GM21528 (cell line): ENCODE data around the gene BRINP1.

Experiments
- ATAC-seq: cut with Tn5 transposase; IDR thresholded peaks from one replicate; pipeline ENCODE4 v1.9.1; 2021; ENCODE audit warnings: mild to moderate bottlenecking, moderate library complexity; ENCODE audit not compliant: unreplicated experiment, low FRiP score

The BRINP1 gene, protein sequence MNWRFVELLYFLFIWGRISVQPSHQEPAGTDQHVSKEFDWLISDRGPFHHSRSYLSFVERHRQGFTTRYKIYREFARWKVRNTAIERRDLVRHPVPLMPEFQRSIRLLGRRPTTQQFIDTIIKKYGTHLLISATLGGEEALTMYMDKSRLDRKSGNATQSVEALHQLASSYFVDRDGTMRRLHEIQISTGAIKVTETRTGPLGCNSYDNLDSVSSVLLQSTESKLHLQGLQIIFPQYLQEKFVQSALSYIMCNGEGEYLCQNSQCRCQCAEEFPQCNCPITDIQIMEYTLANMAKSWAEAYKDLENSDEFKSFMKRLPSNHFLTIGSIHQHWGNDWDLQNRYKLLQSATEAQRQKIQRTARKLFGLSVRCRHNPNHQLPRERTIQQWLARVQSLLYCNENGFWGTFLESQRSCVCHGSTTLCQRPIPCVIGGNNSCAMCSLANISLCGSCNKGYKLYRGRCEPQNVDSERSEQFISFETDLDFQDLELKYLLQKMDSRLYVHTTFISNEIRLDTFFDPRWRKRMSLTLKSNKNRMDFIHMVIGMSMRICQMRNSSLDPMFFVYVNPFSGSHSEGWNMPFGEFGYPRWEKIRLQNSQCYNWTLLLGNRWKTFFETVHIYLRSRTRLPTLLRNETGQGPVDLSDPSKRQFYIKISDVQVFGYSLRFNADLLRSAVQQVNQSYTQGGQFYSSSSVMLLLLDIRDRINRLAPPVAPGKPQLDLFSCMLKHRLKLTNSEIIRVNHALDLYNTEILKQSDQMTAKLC

DNA sequence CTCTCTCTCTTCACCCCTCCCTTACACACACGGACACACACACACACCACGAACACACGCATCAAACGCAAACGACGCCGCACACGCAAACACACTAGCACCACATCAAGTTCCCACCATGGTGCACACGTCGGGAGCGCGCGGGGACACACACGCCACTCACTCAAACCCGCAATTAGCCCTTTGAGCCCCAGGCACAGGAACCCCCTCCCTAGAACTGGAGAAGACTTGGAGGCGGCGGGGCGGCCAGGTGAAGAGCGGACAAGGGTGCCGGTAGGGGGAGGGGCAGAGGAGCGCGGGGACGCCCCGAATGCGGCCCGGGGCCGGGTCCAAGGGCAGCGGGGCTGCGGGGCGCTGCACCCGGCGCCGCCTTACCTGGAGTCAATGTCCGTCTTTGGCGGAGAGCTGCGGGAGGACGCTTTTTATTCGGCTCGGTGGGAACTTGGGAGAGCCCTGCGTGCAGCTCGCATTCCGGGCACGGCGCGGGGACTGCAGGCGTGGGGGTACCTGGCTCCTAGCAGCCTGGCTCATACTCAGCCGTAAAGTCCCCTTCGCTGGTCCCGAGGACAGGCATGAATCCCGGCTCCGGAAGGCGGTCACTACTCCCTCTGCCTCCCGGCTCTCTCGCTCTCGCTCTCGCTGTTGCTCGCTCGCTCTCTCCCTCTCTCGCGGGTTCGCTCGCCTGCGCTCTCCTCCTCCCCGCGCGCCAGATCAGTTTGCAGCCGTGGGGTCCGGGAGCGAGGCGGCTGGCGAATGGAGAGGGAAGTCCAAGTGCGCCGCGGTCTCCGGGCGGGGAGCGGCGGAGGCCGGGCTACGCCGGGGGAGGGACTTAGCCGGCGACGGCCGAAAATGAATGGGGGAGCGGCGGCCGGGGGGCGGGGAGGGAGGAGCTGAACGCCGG, at the start of gene BRINP1:
Gene BRINP1 (minus strand): TSS at position 755 of the 901 bp plus-strand sequence. CDS start 56,080 bp downstream, outside the sequence.
- ATAC-seq: no peak

DNA sequence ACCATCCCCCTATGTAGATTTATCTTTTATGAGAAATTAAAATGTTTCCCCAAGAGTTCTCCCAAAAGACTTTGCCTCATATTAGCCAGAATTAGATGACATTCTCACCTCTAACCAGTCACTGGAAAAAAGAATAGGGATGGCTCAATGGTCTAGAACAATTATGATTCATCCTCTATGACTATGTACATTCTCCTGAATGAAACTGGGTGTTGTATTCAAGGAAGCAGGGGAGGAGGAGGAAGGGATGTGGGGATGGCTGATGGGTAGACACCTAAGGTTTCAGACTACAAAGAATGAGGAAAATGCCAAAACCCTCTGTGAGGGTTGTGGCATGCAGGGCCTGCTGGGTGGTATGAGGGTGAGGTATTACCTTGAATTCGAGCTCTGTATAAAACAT, 49.5 kb upstream of the BRINP1 start:
- no peak for ATAC-seq

DNA sequence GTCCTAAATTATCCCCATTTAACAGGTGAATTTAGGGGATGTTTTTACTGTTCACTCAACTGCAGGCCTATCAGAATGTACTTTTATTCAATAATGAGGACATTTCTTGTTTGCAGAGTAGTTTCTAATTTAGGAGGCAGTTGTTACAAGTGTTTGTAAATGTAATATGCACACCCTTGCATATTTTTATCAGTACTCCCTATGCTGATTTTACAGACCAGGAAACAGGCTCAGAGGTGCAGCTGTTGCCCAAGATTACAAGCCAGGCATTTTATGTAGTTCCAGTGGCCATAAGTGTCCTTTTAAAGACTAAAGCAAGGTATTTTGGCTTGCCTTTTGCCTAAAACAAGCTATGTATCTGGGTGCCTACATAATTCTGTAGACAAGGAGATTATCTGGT, 47.6 kb upstream of the BRINP1 start:
- ATAC-seq: no peak

DNA sequence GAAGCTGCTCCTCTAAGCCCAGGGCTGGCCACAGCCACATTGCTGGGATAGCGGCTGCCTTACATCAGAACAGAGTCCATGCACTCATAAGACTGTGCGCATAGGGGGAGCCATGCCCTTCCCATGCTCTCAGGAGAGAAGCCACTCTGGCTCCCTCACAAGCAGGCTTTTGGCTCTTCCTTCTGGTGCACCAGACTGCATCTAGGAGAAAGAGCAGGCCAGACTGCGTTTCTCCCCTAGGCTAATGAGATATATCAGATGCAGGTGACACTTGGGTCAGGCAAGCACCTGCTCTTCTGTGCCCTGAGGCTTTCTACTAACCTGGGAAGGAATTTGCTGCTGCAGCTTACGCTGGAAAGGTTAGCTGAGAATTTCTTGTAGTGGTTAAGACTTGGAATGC, 43.2 kb upstream of the BRINP1 start:
- no peak for ATAC-seq

DNA sequence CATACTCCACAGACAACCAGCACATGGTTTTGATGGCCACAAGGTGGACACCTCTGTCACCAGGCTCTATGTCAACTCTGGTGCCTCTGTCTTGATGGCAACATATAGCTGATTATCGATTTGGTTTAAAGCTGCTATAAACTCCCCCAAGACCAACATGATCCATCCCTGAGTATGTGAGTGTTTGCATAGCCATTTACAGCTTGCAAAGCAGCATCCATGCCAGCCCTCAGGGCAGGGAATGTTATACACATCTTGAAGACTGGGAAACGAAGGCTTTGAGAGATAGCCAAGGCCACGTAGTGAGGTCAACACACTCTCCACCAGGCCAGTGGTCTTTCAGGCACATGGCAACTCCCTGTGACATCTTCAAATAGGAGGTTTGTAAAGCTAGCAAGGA, 40.3 kb upstream of the BRINP1 start:
- no peak for ATAC-seq

DNA sequence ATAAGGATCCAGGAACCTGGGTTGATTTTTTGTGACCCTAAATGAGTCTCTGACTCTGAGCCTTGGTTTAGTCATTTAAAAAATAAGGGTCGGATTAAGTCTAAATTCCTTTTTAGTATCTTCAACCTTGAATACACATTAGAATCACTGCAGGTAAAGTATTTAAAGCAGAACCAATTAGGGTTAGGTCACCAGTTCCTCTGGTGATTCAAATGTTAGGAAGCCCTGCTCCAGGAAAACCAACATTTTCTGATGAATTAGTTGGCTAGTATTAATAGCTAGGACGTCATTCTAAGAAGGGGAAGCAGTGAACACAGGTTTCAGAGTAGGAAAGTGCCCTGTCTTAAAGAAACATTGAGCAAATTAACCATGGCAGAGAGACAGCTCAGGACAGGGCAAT, 31.4 kb upstream of the BRINP1 start:
- no peak for ATAC-seq

DNA sequence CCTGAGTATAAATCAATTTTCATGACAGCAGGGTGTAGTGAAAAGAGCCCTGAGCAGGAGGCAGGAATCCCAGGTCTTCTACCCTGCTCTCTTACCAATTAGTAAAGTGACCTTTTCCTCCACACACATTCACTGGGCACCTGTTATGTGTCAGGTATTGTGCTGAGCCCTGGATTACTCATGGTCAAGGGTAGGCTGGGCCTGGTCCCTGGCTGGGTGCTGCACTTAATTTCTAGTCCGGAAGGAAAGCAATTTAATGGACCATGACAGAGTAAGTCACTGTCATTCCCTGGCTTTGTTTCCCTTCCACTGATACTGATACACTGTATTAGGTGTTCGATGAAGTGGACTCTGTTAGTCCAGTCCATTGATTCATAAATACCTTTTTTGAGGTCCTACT, 29.1 kb upstream of the BRINP1 start:
- ATAC-seq: no peak

DNA sequence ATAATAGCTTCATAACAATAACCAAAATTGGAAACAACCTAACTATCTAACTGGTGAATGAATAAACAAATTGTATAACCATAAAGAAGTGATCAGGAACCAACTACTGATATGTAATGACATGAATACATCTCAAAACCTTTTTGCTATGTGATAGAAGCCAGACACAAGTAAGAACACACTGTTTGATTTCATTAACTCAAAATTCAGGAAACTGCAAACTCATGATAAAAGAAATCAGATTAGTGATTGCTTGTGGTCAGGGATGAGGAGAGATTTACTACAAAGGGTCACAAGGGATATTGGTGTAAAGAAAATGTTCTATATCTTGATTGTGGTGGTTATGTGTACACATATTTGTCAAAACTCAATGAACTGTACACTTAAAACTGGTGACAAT, 22.6 kb upstream of the BRINP1 start:
- ATAC-seq: no peak

DNA sequence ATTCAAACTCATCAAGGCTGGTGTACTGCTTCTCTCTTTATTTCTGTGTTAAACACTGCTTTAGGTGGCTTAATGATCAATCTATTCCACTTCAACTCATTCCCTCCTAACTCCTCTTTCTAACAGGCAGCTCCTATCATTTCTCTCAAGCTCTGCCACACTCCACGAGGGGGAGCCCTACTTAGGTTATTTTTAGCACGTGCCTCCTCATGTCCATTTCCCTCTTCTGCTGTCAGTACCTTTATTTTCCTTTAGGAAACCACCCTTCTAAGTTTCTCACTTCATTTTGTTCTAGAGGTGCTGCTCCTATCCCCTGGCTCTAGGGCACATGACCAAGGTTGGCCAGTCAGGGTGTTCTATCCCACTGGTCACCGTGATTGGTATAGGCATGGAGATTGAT, 6.7 kb upstream of the BRINP1 start:
- ATAC-seq: no peak

DNA sequence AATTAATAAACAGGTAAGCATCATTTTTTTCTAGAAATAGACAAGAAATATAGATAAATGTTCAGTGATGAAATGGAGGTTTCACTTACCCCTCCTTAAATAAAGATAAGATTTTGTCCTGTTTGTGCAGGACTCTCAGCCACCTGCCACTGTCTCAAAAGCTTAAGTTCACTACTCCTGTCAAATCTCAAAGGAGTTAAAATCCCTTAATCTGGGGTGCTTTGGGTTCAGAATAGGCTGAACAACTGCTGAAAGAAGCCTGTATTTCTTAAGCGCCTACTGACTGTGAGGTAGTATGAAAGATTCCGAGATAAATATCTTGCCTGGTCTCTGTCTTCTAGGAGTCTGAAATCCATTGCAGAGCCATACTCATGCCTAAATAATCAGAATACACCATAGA, 3.7 kb upstream of the BRINP1 start:
- ATAC-seq: no peak

DNA sequence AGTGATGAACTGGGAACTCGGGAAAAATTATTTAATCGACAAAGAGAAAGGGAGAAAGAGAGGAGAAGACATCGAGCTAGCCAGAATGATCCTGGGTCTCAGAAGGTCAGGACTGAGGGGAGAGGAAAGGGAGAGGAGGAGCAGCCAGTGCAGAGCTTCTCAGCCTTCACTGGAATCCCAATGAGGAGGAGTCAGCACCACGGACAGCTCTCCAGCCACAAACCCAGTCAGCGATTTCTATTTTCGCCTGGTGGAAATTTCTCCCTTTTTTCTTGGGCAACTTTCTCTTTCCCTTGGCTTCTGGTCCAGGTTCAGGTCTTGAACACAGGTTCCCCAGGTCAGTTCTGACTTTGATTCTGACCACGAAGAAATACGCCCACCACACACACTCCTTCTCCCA, 1.6 kb upstream of the BRINP1 start:
- ATAC-seq: no peak

DNA sequence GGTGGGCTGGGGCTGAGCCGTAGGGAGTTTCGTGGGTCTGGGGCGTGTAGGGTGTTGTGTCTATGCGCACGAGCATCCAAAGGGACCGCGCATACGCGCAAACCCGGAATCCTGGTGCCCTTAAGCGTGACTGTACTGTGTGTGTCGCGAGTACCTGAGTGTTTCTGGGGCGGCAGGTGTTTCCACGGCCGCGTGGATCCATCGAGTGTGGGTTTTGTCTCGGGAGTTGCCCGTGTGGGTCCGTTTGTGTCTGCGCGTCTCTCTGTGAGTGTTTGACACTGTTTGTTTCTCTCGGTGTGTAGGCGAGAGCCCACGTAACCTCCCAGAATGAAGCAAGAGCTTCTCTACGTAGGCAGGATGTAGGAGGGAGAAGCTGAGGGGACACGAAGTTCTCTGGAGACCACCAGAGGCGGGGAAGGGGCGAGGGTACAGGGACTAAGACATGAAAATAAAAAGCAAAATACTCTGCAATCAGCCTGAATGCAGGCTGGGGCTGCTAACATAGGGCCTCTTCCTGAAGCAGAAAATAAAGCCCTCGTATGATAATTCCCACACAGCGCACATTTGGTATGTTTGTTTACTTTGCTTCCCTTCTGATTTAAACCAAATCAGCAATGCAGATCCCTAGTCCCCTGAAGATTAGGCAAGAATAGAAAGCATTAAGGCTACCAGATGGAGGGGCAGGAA, 588 bp upstream of the BRINP1 start:
- no peak for ATAC-seq

DNA sequence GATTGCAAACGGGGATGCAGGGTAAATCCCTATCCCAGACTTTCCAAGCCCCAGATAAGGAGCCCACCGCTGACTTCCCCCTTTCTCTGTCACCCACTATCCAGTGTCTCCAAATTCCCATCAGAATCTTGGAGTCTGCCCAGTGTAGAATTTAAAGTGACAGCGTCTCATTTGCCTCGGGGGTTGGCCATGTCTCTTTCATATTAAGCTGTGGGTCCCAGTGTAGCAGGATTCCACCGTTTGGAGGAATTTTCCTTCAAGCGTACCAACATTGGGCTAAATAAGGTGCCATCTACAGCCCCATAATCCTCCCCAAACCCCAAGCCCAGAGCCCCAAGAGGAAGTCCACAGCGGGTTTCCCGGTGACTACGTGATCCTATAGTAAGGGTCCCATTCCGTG, 1.1 kb downstream of the BRINP1 start:
- ATAC-seq: no peak

DNA sequence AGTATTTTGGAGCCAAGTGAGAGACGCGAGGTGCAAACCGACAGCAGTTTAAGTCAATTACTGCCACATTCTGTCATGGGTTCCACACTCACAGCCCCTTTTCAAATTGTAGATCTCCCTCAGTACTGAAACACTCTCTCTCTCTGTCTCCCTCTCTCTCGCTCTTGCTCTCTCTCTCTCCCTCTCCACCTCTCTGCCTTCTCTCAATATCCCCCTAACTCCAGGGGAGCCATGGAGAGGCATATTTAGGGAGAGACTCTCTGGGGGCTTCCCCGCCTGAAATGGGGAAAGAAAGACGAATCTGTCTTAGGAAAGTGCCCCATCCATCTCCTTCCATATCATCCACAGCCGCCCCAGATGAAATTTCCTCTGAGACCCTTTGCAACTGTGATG, 1.6 kb downstream of the BRINP1 start:
- no peak for ATAC-seq

DNA sequence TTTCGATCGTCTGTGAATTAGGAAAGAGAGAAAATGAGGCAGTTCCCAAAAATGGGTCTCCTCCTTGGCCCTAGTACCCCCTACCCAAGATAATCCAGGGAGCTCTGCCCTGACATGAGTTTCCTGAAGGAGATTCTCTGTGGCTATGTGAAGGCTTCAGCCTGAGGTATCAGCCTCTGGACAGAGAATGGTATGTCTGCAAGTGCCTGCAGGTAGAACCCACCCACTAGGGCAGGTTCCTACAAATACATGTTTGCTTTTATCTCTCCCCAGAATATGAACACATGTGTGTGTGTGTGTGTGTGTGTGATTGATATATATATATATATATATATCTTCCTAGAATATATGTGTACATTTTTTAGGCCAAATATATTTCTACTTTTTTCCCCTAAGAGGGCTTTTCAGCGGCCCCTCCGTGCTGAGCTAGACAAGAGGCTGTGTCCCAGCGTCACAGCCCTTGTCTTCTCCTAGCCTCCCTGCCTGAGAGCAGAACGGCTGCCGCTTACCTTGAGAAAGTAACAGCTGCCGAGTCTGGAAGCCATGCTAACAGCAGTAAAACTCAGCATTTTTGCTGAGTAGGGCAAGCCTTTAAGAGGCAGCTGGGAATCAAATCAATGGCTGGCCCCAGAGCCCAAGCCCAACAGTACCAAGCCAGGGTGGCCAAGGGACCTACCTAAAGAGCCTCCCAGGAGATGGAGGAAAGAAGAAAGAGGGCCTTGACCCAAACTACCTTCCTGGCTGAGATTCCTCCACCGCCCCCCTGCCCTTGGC, 2.1 kb downstream of the BRINP1 start:
- ATAC-seq: no peak

DNA sequence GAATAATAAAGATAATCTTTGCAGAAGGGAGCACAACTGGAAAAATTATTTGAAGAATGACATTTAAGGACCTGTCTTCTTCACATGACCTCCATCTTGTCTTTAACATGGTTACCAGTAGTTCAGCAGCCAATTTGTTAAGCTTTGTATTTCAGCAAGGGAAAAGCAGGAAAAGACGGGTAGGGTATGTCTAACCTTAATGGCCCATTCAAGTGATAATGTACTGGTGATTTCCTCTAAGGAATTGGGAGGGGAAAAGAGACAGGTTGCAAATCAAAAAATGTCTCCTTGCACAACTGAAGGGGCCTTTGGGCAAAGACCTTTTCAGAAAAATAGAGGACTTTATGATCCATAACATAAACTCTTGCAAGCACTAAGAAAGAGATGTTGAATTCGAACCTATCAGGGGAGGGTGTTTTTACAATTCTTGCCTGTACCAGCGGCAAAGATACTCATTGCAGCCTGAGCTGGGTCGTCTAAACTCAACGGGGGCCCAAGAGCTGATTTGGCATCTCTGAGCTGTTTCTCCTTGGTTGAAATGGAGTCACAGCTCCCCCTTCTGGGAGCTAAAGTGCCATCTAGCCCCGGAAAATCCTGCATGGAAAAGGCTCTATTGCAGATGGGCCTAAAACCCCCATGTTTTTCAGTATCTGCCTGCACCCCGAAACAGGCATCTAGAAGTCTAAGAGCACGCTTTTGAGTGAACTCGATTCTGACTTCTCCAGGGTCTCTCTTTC, 3.8 kb downstream of the BRINP1 start:
- ATAC-seq: no peak

DNA sequence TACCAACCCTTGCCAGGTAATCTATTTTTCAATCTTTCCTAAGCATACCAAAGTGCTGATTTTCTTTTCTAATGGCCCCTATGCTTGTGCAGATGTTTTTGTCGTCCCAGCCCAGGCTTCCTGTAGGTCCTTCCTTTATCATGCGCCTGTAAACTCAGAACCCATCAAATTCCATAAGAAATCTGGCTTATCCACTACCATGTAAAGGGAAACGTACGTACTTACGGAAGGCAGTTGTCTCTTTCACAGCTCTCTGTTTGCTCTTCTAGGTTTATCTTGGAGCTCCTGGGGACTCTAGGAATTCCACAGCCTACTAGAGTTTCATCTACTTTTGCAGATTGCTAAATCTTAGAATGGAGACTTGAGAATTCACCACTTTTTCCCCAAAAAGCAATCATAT, 9.0 kb downstream of the BRINP1 start:
- ATAC-seq: no peak

DNA sequence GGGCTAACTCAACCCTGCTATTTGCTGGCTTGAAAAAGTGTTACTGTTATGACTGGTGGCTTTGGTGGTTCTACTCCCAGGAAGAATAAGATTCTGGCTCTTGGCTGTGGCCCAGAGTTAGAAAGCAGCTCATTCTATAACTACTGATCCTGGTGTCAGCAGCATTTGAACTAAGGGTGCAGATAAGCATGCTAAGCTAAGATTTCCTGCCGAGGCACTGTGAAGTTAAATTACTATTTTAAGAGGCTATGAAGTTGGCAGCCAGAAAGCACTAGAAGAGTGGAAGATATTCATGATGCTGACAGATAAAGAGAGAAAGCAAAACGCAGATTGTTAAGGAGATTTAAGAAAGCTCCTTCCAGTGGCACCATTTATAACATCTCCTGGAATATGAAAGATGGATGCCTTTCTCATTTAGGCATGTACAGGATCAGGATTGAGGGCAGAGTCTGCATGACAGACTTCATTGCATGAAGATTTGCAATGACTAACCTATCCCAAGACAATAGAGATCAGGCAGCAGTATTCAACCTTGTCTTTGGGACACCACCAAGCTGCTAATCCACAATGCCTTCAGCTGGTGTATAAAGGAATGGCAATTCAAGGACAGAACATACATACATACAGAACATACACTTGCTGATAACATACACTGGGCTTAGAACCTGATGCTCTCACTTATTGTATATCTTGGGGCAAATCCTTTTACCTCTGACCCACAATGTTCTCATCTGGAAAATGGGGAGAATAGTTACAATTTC, 11.7 kb downstream of the BRINP1 start:
- no peak for ATAC-seq
